ENCODE measurements around the gene DECR2.
A peak's percentile ranks its signal among the peaks of the same experiment; 100 is the strongest.
"Not testable (repeated sequence)": the region's sequence is repeated elsewhere in the genome, so short reads cannot be mapped to it uniquely, and the experiment has no call there.

Gene DECR2

DNA sequence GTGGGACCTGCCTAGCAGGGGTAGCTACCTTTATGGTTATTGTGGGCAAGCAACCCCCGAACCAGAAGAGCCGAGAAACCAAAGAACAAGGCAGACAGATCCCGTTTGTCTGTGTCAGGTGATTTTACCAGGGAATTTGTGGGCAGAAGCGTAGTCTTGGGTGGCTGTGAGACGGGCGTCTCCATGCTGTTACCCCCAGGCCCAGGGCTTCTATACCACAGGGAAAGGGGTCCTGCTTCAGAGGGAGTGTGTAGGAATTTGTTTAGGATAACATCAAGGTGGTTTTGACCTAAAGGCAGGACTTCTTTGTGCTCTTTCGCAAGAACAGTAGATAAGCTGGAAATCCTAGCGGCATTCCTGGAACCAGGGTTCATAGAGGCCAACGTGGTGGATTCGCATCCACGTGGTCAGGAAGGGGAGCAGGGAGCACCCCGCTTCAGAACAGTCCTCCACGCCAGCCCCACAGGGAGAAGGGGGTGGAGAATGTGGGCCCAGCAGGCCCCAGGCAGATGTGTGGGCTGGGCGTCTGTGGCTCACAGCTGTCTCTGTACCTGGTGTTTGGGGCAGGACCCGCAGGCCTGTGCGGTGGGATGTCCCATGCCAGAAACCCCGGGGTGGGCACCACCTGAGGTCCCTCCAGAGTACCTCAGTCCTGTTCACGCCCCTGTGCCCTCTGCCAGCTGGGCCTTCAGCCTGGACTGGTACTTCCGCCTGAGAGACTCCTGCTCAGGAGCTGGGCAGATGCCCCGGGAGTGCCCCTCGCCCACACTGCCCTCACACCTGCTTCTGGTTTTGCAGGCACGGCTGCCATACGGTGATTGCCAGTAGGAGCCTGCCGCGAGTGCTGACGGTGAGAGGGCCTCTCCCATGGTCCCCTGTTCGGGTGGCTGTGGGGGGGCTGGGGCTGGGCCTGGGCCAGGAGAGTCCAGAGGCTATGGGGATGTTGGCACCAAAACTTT, 4.1 kb downstream of the DECR2 start:
- DNase-seq = no peak

DNA sequence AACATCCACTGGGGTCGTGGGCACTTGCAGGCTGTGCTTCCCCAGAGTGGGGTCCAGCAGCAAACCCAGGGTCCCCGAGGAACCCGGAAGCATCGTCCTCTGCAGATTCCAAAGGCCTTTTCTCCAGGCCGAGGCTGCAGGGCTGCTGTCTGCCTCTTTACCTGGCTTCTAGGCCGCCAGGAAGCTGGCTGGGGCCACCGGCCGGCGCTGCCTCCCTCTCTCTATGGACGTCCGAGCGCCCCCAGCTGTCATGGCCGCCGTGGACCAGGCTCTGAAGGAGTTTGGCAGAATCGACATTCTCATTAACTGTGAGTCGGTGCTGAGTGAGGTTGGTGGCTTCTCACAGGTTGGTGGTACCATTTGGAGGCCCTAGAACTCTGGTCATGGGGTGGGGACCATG, 5.6 kb downstream of the DECR2 start:
- no peak for DNase-seq

DNA sequence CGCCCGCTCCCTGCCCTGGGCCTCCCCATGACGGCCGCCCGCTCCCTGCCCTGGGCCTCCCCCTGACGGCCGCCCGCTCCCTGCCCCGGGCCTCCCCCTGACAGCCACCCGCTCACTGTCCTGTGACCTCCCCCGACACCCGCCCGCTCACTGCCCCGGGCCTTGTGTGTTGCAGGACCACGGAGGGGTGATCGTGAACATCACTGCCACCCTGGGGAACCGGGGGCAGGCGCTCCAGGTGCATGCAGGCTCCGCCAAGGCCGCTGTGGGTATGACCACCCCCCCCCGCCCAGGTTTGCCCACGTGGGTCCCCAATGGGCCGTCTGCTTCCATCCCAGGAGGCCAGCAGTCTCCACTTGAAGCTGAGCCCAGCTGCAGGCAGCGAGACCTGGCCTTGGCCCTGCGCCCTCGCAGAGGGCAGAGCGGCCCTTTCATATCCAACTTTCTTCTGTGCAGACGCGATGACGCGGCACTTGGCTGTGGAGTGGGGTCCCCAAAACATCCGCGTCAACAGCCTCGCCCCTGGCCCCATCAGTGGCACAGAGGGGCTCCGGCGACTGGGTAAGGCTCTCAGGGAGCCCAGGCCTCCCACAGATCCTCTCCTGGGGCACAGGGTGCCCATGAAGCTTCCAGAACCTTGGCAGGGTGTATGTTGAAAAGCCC, 9.0 kb downstream of the DECR2 start:
- no peak for DNase-seq

DNA sequence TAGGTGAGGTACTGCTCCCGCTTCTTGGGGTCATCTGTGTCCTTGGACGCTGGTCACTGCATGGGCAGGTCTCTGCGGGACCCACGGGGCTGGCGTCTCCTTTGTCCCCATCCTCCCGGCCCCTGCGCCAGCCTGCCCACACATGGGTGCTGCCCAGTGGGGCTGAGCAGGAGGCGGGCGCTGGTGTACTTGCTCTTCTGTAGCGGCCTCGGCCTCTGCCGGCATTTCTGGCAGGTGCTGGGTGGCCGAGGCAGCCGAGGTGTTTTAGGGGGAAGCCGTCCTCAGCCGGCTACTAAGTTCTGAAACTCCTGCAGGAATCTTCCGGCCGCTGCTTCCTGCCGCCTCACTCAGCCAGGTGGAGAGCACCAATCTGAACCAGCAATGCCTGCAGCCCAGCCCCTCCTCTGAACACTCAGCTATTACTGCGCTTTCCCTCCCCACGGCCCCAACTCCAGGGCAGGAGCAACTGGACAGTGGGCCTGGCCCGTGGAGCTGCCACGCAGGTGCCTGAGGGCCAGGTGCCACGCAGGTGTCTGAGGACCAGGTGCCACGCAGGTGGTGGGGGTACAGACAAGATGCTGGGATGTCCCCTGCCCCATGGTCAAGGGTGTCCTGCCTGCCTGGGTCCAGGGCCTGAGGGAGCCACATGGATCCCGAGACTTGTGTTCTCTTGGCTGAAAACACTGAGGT, 10.0 kb downstream of the DECR2 start:
- no peak for DNase-seq

DNA sequence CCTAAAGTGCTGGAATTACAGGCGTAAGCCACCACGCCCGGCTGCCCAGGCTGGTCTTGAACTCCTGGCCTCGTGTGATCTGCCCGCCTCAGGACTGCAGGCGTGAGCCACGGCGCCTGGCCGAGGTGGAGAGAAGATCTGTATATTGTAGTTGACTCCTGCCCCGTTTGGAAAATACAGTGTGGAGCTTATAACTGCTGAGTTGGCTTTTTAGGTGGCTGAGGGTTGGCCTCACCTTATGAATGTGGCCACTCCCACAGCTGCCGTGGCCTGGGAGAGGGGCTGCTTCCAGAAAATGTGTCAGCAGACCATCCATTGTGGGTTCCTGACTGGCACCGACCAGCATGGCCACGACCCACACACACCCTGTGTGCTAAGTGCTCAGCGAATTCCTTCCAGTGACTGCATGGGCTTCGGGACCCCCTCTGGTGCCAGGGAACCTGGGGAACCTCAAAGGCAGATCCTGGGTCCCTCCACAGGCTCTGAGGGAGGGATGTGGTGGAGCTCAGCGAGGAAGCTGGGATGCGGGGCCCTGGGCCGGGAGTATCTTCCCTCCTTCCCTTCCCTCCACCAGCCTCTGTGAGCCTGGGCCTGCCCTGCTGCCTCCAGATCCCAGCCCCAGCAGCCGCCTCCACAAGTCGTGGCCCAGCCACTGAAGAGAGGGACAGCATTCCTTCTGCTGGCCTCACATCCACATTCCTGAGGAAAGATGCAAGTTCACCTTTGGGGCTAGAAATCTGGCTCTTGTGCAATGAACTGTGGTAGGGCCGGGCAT, 12.9 kb downstream of the DECR2 start:
- DNase-seq = no peak

DNA sequence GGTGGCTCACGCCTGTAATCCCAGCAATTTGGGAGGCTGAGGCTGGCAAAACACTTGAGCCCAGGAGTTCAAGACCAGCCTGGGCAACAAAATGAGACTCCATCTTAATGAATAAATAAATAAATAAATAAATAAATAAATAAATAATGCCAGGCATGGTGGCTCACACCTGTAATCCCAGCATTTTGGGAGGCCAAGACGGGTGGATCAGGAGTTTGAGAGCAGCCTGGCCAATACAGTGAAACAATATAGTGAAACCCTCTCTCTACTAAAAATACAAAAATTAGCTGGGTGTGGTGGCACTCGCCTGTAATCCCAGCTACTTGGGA, 13.4 kb downstream of the DECR2 start:
- DNase-seq = not testable (repeated sequence)

DNA sequence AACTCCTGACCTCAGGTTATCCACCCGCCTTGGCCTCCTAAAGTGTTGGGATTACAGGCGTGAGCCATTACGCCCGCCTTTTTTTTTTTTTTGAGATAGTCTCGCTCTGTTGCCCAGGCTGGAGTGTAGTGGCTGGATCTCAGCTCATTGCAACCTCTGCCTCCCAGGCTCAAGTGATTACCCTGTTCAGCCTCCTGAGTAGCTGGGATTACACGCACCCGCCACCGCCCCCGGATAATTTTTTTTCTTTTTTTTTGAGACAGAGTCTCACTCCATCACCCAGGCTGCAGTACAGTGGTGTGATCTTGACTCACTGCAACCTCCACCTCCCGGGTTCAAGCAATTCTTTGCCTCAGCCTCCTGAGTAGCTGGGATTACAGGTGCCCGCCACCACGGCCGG, 20.5 kb downstream of the DECR2 start:
- not testable (repeated sequence) for DNase-seq

DNA sequence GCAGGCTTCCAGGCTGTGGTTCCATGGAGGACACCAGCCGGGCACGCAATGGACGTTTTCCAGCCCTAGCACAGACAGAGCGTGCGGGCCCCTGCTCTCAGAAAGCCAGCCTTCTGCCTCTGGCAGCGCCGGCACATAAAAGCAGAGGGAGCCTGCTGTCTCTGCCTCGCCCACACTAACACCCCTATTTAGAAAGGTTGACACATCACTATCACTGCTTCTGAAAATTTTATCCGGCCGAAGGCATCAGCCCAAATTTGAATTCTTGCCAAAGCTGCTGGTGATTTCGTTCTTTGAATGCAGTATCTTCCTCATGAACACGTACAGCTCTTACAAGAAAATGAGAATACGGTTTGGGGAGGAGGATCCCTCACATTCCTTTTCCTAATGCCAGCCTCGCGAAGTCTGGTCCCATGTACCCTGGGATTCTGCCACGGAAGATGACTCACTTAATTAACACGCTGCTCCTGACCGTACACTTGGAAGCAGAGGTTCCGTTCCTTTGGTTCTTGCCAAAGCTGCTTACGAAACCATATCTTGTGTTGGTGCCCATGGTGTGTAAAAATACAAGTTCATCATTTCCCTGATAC, 22.4 kb downstream of the DECR2 start:
- peak; percentile 51 for DNase-seq

DNA sequence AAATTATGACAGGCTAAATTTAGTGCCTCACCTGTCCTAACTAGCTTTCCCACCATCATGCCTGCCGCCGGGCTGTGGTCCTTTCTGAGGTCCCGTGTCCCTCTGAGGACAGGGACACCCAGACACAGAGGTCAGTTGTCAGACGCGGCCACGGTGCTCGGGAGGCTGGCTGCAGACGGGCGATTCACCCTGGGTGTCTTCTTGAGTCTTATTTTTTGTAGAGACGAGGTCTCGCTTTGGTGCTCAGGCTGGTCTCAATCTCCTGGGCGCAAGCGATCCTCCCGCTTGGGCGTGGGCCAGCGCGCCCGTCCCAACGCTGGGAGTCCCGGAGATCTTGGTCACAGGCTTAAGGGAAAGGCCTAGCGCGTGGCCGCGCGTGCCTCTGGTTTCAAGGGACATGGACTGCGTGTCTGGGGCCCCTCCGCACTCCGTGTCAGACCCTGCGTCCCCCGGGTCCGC, 23.0 kb downstream of the DECR2 start:
- DNase-seq = no peak

DNA sequence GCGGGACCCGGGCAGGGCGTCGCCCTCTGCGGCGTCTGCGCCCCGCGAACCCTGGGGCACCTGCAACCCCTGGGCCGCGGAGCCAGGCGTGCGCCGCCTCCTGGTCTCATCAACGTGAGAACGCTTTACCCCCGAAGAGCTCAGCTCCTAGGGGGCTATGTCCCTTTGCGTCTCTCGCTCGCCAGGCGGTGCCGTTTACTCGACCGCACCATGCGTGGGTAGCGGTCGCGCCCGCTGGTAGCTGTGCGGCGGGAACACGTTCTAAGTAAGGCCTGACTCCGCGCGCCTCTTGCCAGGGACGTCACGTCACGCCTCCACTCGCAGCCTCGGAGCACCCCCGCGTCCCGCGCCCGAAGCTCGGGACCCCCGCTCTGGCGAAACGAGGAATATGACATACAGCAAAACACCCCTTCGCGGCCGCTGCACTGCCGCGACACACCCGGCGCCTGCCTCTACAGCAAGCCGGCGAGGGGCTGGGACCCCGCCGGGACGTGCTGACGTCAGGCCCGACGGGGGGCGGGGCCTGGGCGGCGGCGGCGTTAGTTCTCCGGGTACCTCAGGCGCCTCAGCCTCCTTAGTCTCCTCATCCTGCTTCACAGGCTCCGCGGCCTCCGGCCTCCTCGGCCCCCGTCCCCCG, 23.5 kb downstream of the DECR2 start, which contains the start of gene RAB11FIP3:
Gene RAB11FIP3 (plus strand): TSS at position 568 of the 637 bp plus-strand sequence. CDS start 358 bp downstream, outside the sequence.
- DNase-seq = peak; percentile 95

DNA sequence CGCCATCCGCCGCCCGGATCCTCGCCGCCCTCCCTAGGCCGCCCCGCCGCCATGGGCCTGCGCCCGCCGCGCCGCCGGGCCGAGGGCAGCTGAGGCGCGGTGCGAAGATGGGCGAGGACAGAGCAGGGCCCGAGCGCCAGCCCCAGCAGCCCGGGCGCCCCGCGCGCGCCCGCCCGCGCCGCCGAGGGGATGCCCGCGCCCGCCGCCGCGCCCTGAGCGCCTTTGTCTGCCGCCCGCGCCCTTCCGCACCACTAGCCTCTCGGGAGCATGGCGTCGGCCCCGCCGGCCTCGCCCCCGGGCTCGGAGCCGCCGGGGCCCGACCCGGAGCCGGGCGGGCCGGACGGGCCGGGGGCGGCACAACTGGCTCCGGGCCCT, 24.0 kb downstream of the DECR2 start:
- no peak for DNase-seq

DNA sequence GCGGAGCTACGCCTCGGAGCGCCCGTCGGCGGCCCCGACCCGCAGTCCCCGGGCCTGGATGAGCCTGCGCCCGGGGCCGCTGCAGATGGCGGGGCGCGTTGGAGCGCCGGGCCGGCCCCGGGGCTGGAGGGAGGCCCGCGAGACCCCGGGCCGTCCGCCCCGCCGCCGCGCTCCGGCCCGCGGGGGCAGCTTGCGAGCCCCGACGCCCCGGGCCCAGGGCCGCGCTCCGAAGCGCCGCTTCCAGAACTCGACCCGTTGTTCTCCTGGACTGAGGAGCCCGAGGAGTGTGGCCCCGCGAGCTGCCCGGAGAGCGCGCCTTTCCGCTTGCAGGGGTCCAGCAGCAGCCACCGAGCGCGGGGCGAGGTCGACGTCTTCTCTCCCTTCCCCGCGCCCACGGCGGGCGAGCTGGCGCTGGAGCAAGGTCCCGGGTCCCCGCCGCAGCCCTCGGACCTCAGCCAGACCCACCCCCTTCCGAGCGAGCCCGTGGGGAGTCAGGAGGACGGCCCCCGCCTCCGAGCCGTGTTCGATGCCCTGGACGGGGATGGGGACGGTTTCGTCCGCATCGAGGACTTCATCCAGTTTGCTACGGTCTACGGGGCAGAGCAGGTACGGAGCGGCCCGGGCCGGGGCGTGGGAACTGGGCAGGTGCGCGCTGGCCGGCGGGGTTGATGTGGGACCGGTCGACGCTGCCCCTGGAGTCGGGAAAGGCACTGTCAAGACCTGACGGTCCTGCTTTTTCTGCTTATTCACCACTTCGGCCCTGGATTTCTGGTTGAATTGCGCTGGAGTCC, 24.6 kb downstream of the DECR2 start:
- DNase-seq = peak; percentile 54

DNA sequence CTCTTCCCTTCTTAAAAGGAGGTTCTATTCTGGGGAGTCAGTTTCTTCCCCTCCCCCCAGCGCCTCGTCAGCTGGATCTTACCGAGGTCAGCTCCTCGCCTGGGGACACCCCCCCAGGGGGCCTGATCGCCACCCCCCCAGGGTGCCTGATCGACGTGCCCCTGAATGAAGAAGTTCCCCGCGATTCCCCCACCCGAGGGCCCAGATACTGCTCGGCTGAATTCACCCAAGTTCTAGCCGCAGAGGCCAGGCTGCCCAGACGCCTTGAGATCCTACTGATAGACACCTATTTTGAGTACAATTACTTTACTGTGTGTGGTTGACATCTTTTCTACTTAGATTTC, 25.2 kb downstream of the DECR2 start:
- no peak for DNase-seq

DNA sequence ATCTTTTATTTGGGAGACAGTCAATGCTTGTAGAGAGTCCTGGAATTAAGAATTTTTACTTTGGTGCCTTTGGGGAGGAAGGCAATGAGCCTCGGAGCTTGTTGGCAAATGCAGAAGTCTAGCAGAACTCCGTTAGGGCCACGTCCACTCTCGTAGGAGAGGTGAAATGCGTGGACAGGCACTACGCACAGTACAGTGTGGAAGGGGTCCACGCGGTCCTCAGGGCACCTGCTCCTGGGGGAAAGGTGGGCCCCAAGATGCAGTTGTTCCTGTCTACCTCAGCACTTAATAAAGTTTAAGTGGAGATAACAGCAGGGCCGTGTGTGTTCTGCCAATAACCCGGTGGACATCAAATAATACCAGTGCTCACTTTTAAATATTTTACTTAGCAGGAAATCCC, 25.6 kb downstream of the DECR2 start:
- no peak for DNase-seq

DNA sequence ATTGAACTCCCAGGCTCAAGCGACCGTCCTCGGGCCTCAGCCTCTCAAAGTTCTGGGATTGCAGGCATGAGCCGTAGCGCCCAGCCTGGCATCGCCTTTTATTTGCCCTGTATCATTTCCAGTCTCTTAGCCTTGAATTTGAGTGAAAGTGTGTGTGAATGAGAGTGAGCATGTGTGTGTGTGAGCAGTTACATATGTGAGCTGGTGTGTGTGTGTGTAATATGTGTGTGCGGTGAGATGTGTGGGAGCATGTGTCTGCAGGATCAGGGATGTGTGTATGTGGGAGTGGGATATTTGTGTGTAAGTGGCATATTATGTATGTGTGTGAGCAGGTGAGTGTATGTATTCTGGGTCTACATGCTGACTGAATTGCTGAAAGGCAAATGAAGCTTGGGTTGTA, 29.2 kb downstream of the DECR2 start:
- DNase-seq = no peak

DNA sequence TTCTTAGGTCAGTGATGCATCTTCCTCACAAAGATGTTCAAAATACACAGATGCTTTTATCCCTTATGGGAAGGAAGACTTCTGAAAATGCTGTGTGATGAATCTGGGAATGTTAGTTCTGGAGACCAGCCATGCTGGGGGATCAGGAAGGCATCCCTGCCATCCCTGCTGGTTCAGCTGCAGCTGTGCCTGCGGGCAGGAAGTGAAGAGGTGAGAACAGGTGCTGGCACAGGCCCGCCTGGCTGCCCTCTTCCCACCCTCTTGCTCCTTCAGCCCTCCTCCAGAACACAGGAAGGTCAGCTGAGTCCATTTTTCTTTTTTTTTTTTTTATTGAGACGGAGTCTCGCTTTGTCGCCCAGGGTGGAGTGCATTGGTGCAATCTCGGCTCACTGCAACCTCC, 38.9 kb downstream of the DECR2 start:
- DNase-seq = no peak

DNA sequence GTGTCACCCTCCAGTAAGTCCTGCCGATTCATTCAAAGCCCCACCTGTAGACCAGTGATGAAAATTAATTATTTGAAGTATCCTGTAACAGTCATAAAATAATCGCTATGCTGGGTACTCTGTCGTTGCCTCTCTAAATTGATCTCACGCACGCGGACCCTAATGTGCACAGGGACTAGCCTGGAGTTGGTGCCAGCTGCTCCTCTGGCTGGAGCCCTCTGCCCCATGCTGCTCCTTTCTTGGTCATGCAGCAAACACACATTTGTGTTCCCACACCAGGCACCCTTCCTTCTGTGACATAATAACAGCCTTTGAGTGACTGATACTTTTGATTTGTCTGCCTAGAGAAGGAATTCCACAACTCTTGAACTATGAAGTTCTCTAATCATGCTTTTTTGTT, 39.8 kb downstream of the DECR2 start:
- DNase-seq = no peak

DNA sequence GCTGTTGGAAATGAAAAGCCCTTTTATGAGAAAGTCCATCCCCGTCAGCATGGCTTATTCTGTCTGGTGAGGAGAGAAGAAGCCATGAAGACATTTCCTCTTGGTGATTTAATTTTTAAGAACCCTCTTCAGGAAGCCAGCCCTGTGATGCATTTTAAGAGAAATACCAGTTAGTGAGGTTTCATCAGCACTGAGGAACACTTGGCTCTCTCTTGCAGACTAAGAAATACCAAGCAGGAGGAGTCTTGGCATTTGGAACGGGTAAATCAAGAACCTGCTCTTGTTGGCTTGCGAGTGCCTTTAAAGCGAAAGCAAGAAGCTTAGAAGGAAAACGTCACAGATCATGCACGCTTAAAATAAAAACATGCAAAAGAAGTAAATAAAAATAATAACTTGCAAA, 41.3 kb downstream of the DECR2 start:
- DNase-seq = no peak

DNA sequence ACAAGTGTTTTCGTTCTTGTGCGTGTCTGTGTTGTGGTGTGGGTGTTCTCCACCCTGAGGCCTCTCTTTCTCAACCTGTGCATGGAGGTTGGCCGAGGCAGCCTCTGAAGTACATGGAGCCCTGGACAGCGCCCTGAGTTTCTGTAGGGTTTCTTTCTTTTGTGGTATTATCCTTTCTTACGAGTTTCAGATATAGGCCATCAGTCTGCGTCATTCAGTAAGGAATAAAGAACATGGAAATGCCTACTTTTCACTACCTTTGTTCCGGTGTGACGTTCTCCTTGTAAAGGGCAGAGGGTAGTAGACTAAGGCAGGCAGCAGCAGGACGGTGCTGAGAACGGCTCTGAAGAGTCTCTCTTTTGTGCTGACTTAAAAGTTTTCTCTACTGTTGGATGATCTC, 42.3 kb downstream of the DECR2 start:
- DNase-seq = no peak

DNA sequence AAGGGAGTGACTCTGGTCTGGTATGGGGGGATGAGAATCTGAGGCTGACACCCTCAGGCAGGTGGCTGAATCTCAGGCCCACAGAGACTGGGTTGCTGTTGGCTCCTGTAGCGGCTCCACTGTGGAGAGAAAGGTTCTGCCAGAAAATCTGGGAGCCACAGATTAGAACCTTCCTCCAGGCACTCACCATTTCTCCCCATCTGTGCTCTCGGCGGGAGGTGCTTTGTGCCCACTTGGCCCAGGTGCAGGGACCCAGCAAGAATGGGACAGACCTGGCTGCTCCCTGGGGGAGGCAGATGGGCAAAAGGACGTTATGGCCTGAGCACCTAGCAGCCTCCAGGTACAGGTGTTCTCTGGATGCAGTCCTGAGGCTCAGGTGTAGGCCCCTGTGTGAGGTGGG, 43.9 kb downstream of the DECR2 start:
- no peak for DNase-seq

DNA sequence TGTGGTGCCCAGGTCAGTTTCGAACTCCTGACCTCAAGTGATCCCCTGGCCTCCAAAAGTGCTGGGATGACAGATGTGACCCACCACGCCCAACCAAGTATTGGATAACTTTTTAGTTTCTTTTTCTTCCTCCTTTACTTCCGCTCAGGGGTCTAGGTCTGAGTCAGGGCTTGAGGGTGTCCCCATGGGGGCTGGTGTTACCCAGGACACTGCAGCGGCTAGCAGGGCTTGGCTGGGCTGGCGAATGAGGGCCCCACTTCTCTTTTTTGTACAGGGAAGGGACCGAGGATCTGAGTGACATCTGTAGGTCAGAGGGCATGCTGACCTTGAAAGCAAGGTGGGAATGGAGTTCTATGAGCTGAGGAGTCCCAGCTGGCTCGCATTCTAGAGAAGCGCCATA, 48.7 kb downstream of the DECR2 start:
- no peak for DNase-seq

All from eye (tissue), 1 donor.